Measurements from ENCODE around the gene TPSB2. TPM values are rescaled to one million over a fixed set of nuclear protein-coding genes. Genes with fewer than 3 reads are reported as not detected.

TPSB2 gene
- total RNA-seq, 1 donor from 2014 or later: not detected

DNA sequence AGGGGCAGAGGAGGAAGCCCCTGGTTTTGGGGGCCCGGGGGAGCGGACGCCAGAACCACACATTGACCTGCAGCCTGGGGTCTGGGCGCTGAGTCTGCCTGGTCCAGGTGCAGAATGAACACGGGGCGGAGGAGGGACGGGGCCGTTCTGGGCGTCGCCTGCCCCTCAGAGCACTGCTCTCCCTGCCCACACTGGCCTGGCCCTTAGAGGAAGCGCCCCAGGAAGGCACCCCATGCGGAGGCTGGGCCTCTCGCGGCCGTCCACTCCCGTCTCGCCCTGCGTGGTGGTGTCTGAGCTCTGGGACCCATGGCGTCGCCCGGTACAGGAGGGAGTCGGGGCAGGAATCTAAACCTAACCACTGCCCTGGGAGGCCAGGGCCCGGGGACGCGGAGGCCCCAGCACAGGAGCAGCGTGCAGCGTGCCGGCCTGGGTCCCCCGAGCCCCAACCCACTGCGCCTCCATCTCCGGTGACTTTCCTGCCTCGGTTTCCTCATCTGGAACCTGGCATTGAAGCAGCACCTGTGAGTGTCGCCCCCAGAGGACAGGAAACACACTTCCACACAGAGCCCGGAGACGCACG lies 30.2 kb upstream of the TPSB2 start:
- H3K4me1 Mint-ChIP-seq (ENCODE audit: unreplicated experiment): no peaks in the 10 kb centered on the region
- peaks cover 4% of the 10 kb centered on the region for H3K36me3 Mint-ChIP-seq (ENCODE audit: low read depth, unreplicated experiment)
- no peak overlapping the region for H3K4me3 Mint-ChIP-seq (ENCODE audit: unreplicated experiment)
- no peak overlapping the region for H3K27ac Mint-ChIP-seq (ENCODE audit: unreplicated experiment)
- peaks cover 16% of the 10 kb centered on the region for H3K27me3 Mint-ChIP-seq (ENCODE audit: unreplicated experiment)
- no peak for DNase-seq (ENCODE audit: low spot score)
- TF ChIP-seq, protein P1, sequence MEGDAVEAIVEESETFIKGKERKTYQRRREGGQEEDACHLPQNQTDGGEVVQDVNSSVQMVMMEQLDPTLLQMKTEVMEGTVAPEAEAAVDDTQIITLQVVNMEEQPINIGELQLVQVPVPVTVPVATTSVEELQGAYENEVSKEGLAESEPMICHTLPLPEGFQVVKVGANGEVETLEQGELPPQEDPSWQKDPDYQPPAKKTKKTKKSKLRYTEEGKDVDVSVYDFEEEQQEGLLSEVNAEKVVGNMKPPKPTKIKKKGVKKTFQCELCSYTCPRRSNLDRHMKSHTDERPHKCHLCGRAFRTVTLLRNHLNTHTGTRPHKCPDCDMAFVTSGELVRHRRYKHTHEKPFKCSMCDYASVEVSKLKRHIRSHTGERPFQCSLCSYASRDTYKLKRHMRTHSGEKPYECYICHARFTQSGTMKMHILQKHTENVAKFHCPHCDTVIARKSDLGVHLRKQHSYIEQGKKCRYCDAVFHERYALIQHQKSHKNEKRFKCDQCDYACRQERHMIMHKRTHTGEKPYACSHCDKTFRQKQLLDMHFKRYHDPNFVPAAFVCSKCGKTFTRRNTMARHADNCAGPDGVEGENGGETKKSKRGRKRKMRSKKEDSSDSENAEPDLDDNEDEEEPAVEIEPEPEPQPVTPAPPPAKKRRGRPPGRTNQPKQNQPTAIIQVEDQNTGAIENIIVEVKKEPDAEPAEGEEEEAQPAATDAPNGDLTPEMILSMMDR (IDR thresholded peaks at IDR 0.05; ENCODE audit: unreplicated experiment): no peak
- H3K9me3 Mint-ChIP-seq (ENCODE audit: unreplicated experiment): no peaks in the 10 kb centered on the region

DNA sequence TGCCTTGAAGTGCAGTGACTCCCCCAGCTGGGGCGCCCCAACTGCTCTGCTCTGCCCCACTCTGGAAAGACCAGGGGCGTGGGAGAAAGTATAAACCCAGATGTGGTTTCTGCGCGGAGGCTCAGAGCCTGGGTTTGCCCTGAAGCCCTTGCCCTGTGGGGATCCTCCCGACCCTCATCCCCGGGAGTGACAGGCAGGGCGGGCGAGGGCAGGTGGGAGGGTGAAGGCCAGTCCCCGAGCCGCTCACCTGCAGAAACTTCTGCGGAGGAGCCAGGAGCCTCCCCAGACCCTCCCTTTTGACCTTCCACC lies 29.7 kb upstream of the TPSB2 start:
- Mint-ChIP-seq H3K27me3 (ENCODE audit: unreplicated experiment) (peaks cover 13% of the 10 kb centered on the region), H3K9me3 (ENCODE audit: unreplicated experiment) (no peaks in the 10 kb centered on the region)
- TF ChIP-seq, protein P1 (IDR thresholded peaks at IDR 0.05; ENCODE audit: unreplicated experiment): no peak

DNA sequence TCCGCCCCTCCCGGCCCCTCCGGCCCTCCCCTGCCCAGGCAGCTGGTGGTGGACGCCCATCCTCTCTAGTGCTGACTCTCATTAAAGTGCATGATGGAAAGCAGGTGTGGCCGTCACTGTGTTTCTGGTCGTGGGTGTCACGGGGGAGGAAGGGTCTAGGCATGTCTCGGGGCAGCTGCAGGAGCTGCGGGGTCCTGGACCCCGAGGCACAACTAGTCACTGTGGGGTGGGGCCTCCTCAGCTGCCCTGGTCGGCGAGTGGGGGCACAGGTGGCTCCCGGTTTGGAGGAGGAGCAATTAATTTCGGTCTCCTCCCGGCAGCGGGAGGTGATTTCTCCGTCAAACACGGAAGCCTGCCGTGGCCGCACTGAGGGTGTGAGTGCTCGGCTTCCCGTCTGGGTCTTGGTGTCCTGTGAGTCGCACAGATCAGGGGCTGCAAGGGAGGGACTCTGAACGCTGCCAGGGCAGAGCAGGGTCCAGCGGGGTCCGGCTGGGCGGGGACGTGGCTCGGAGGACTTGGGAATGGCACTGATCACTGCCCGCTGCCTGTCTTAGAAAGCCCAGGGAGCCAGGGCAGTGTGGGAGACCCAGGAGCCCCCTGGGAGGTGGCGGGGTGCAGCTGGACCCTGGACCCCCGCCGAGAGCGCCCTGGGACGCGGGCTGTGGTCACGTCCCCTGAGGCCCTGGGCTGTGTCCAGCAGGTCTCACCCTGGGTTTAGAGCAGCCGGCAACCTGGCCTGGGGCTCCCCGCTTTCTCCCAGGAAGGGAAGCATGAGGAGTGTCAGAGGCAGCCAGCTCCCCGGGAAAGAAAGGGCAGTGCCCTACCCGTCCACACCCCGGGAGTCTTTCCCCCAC lies 29.1 kb upstream of the TPSB2 start:
- H3K9me3 Mint-ChIP-seq (ENCODE audit: unreplicated experiment): no peaks in the 10 kb centered on the region
- H3K4me1 Mint-ChIP-seq (ENCODE audit: unreplicated experiment): no peaks in the 10 kb centered on the region
- DNase-seq (ENCODE audit: low spot score): no peak
- no peak overlapping the region for H3K27ac Mint-ChIP-seq (ENCODE audit: unreplicated experiment)
- TF ChIP-seq, protein P1 (IDR thresholded peaks at IDR 0.05; ENCODE audit: unreplicated experiment): no peak
- peaks cover 13% of the 10 kb centered on the region for H3K27me3 Mint-ChIP-seq (ENCODE audit: unreplicated experiment)
- no peak overlapping the region for H3K4me3 Mint-ChIP-seq (ENCODE audit: unreplicated experiment)
- H3K36me3 Mint-ChIP-seq (ENCODE audit: low read depth, unreplicated experiment): no peaks in the 10 kb centered on the region

More for the DNA sequence above, 29.7 kb upstream of the TPSB2 start:
- Mint-ChIP-seq H3K4me1 (ENCODE audit: unreplicated experiment) (no peaks in the 10 kb centered on the region), H3K4me3 (ENCODE audit: unreplicated experiment) (no peak overlapping the region), H3K36me3 (ENCODE audit: low read depth, unreplicated experiment) (peaks cover 4% of the 10 kb centered on the region), H3K27ac (ENCODE audit: unreplicated experiment) (no peak overlapping the region)
- no peak for DNase-seq (ENCODE audit: low spot score)

DNA sequence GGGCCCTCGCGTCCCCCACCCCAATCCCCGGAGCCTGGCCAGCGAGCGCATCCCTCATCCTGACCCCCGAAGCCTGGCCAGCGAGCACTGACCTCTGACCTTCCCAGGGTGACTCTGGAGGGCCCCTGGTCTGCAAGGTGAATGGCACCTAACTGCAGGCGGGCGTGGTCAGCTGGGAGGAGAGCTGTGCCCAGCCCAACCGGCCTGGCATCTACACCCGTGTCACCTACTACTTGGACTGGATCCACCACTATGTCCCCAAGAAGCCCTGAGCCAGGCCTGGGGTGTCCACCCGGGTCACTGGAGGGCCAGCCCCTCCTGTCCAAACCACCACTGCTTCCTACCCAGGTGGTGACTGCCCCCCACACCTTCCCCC lies 28.2 kb upstream of the TPSB2 start:
- TF ChIP-seq, protein P1 (IDR thresholded peaks at IDR 0.05; ENCODE audit: unreplicated experiment): no peak
- H3K9me3 Mint-ChIP-seq (ENCODE audit: unreplicated experiment): no peaks in the 10 kb centered on the region
- H3K27ac Mint-ChIP-seq (ENCODE audit: unreplicated experiment): no peak overlapping the region
- peaks cover 13% of the 10 kb centered on the region for H3K27me3 Mint-ChIP-seq (ENCODE audit: unreplicated experiment)
- no peaks in the 10 kb centered on the region for H3K4me1 Mint-ChIP-seq (ENCODE audit: unreplicated experiment)
- no peaks in the 10 kb centered on the region for H3K36me3 Mint-ChIP-seq (ENCODE audit: low read depth, unreplicated experiment)
- H3K4me3 Mint-ChIP-seq (ENCODE audit: unreplicated experiment): no peak overlapping the region
- DNase-seq (ENCODE audit: low spot score): no peak

DNA sequence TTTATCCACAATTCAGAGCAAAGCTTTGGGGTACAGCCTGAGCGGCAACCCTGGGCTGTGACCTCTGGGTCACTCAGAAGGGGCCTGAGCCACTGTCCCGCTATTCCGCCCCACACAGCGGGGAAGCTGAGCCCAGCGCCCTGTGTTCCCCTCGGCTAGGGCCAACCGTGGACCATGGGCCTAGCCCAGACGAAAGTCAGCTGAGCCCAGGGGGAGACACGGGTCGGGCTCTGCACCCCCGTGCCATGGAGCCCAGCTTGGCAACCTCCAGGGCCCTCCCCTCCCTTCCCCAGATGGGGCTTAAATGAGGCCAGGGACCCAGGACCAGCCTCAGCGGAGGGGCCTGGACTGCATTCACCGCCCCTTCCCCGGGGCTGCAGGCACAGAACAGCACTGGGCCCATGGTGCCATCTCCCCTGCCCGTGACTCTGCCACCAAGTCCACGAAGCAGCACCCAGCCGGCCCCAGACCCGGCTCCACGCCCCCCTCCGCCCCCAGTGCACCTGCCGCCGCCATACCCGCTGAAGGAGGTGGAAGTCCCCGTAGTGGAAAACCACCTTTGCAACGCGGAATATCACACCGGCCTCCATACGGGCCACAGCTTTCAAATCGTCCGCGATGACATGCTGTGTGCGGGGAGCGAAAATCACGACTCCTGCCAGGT lies 27.7 kb upstream of the TPSB2 start:
- Mint-ChIP-seq H3K36me3 (ENCODE audit: low read depth, unreplicated experiment) (no peaks in the 10 kb centered on the region), H3K4me1 (ENCODE audit: unreplicated experiment) (no peaks in the 10 kb centered on the region), H3K9me3 (ENCODE audit: unreplicated experiment) (no peaks in the 10 kb centered on the region), H3K4me3 (ENCODE audit: unreplicated experiment) (no peak overlapping the region), H3K27me3 (ENCODE audit: unreplicated experiment) (peaks cover 13% of the 10 kb centered on the region), H3K27ac (ENCODE audit: unreplicated experiment) (no peak overlapping the region)
- no peak for DNase-seq (ENCODE audit: low spot score)
- TF ChIP-seq, protein P1 (IDR thresholded peaks at IDR 0.05; ENCODE audit: unreplicated experiment): no peak

All from endothelial cell (in vitro differentiated cells).